NB4 (cell line): ENCODE measurements around the gene SPATA13.
"Not testable (repeated sequence)": the region's sequence is repeated elsewhere in the genome, so short reads cannot be mapped to it uniquely, and the experiment has no call there.

Source experiments
- DNase-seq: peaks from one replicate; pipeline ENCODE4 v3.0.0; 2010; ENCODE audit warnings: low read depth
- H3K4me3 ChIP-seq: one replicate; pipeline ENCODE4 v1.5.1; 2011; ENCODE audit warnings: mild to moderate bottlenecking, low read depth, low read length, moderate library complexity
- MYC ChIP-seq: IDR thresholded peaks from 2 replicates; pipeline ENCODE4 v1.6.1; 2011; ENCODE audit warnings: low read depth, low read length
- POLR2A ChIP-seq: IDR thresholded peaks from 2 replicates; pipeline ENCODE4 v1.6.1; 2011; ENCODE audit warnings: mild to moderate bottlenecking; ENCODE audit not compliant: insufficient read length; ENCODE audit errors: extremely low read depth
- TF ChIP-seq, protein P1 (sequence below): IDR thresholded peaks from one replicate; pipeline ENCODE4 v1.5.1; 2012; ENCODE audit warnings: low read depth, low read length
- TF ChIP-seq, protein P2 (sequence below): IDR thresholded peaks from 2 replicates; pipeline ENCODE4 v1.6.1; 2011; ENCODE audit warnings: low read depth, low read length

SPATA13 gene

DNA sequence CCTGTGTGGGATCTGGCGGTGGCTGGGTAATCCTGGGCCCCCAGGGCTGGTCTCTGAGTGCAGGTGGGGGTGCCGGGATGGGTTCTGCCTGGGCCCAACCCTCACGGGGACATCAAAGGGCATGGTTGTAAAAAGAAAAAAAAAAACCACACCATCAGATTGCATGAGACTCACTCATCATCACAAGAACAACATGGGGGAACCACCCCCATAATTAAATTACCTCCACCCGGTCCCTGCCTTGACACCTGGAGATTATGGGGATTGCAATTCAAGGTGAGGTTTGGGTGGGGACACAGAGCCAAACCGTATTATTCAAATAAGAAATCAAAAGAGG, 163.2 kb downstream of the SPATA13 start:
- DNase-seq: no peak
- TF ChIP-seq MYC: no peak
- TF ChIP-seq, protein P1, sequence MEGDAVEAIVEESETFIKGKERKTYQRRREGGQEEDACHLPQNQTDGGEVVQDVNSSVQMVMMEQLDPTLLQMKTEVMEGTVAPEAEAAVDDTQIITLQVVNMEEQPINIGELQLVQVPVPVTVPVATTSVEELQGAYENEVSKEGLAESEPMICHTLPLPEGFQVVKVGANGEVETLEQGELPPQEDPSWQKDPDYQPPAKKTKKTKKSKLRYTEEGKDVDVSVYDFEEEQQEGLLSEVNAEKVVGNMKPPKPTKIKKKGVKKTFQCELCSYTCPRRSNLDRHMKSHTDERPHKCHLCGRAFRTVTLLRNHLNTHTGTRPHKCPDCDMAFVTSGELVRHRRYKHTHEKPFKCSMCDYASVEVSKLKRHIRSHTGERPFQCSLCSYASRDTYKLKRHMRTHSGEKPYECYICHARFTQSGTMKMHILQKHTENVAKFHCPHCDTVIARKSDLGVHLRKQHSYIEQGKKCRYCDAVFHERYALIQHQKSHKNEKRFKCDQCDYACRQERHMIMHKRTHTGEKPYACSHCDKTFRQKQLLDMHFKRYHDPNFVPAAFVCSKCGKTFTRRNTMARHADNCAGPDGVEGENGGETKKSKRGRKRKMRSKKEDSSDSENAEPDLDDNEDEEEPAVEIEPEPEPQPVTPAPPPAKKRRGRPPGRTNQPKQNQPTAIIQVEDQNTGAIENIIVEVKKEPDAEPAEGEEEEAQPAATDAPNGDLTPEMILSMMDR: no peak
- no peak overlapping the region for H3K4me3 ChIP-seq

DNA sequence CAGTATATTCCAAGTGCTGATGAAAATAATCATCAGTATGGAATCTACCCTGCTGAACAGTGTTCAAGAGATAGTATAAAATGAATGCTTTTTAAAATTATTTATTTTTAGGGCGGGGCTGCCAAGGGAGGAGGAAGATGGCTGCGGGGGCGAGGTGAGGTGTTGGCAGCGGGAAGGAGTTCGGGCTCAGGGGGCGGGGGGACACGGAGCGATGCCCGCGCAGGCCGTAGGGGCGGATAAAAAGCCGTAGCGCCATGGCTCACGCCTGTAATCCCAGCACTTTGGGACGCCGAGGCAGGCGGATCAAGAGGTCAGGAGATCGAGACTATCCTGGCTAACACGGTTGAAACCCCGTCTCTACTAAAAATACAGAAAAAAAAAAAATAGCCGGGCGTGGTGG, 167.1 kb downstream of the SPATA13 start:
- DNase-seq, H3K4me3 ChIP-seq: not testable (repeated sequence)

DNA sequence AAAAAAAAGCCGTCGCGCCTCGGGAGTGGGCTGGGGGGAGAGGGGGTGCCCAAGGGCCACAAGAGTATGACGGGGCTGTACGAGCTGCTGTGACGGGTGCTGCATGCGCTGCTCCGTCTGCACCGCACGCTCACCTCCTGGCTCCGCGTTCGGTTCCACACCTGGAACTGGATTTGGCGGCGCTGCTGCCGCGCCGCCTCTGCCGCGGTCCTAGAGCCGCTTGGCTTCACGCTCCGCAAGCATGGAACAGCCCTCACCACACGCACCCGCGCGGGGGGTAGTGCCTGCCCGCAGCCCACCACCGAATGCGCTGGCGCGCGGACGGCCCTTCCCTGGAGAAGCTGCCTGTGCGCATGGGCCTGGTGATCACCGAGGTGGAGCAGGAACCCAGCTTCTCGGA, 167.6 kb downstream of the SPATA13 start:
- DNase-seq: no peak
- no peak overlapping the region for H3K4me3 ChIP-seq
- TF ChIP-seq, protein P2, sequence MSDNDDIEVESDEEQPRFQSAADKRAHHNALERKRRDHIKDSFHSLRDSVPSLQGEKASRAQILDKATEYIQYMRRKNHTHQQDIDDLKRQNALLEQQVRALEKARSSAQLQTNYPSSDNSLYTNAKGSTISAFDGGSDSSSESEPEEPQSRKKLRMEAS: no peak
- TF ChIP-seq, protein P1: no peak
- TF ChIP-seq MYC (no peak), POLR2A (no peak)

DNA sequence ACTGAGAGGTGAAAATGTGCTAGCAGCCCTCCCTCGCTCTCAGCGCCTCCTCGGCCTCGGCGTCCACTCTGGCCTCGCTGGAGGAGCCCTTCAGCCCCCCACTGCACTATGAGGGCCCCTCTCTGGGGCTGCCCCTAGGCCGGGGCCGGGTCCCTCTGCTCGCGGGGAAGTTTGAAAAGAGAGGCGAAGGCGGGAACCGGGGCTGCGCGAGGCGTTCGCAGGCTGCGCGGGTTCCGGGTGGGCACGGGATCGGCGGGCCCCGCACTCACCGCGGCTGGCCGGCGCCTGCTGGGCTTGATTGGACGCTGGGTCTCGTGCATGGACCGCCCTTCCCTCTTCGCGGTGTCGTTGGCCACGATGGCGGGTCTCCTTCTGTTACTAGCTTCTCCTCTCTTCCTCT, 178.2 kb downstream of the SPATA13 start:
- no peak overlapping the region for H3K4me3 ChIP-seq
- DNase-seq: no peak
- TF ChIP-seq, protein P2: no peak
- no peak for TF ChIP-seq POLR2A
- TF ChIP-seq, protein P1: no peak
- no peak for TF ChIP-seq MYC

DNA sequence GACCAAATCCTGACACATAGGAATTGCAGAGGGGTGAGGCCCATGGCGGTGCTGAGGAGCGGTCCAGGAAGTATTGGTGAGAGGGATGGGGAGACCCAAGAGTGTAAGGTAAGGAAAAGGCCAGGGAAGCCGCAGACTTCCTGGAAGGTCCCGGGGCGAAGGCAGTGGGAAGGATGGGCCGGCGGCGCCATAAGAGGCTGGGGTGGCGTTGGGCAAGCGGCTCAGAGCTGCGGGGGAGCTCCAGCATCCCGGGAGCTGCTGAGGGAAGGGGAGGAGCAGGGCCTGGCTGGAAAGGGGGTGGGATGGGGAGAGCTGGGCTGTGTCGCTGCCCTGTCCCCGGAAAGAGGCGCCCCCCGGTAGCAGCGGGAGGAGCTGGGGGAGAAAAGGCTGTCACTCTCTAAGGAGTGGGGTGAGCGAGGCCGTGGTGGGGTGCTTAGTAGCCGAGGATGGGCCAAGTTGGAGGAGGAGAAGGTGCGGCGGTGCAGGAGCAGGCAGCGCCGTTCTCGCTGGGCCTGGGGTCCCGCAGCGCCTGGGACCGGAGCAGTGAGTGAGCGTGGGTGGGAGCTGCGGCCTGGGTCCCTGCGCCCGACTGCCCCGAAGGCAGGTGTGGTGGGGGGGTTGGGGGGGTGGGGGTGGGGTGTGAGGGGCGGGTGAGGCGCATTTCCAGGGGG, 179.6 kb downstream of the SPATA13 start:
- DNase-seq: no peak

DNA sequence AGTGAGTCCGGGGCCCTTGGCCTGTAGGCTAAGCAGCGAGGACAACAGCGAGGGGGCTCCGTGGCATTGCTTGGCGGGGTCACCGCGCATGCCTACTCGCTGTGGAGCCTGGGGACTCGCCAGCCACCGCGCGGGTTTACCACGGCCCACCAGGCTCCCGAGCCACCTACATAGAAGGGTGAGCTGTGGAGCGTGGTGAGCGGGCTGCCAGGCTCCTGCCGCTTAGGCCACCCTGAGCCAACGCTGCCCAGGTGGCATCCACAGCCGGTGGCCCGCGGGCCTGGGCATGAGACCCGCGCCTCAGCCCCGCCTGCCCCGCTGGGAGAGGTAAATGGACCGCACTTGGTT, 180.1 kb downstream of the SPATA13 start:
- TF ChIP-seq, protein P1: no peak
- H3K4me3 ChIP-seq: no peak overlapping the region
- DNase-seq: no peak

More for the DNA sequence above, 179.6 kb downstream of the SPATA13 start:
- H3K4me3 ChIP-seq: no peak overlapping the region
- TF ChIP-seq, protein P2: no peak
- TF ChIP-seq POLR2A: no peak
- TF ChIP-seq, protein P1: no peak
- TF ChIP-seq MYC: no peak

DNA sequence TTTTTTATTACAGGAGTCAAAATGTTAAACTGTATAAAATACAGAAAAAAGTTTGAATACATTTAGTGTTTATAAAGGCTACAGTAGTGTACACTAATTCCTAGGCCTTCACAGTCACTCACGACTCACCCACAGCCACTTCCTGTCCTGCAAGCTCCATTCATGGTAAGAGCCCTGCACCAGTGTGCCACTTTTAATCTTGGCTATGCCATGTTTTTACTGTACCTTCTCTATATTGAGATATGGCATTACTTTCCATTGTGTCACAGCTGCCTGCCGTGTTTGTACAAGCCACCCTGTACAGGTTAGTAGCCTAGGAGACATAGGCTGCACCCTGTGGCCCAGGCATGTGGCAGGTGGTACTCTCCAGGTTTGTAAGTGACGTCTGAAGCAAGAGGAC, 180.9 kb downstream of the SPATA13 start:
- DNase-seq: peak; percentile 22
- TF ChIP-seq POLR2A (no peak), MYC (no peak)
- TF ChIP-seq, protein P1: no peak
- TF ChIP-seq, protein P2: no peak
- no peak overlapping the region for H3K4me3 ChIP-seq
